ENCODE results near the gene MAN2A2. TPM values are rescaled to one million over a fixed set of nuclear protein-coding genes. Genes with fewer than 3 reads are reported as not detected.
A peak's percentile ranks its signal among the peaks of the same experiment; 100 is the strongest.

MAN2A2 gene
- polyA plus RNA-seq, 3 donors: 6.6 to 318 (median 7.3) TPM

DNA sequence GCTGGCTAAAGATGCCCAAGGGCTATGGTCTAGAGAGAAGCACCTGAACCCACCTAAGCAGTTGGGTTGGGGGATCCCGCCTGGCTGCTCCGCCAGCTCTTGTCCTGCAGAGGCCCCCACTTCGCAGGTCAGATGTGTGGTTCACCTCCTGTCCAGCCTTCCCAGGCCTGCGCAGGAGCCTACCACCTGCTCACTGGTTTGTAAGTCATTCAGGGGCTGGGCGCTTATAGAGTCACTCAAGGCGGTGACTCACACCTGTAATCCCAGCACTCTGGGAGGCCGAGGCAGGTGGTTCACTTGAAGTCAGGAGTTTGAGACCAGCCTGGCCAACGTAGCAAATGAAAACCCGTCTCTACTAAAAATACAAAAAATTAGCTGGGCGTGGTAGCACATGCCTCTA, 38.6 kb upstream of the MAN2A2 start:
- Mint-ChIP-seq H3K9me3 (peaks cover 0 to 2% (median 0%) of the 10 kb centered on the region in 7 donors), H3K4me3 (no peak overlapping the region), H3K27me3 (ENCODE audit: low read depth in 3 of 3) (peaks cover 0 to 2% (median 0%) of the 10 kb centered on the region in 3 donors), H3K27ac (peak overlapping the region in 6 of 7 donors; percentile 28 to 96 (median 64)), H3K4me1 (peaks cover 76% of the 10 kb centered on the region), H3K36me3 (peaks cover 3 to 5% of the 10 kb centered on the region in 2 donors)
- Histone ChIP-seq H3K4me2 (replicated peaks; ENCODE audit: extremely low read depth, low read length, poor library complexity, severe bottlenecking) (no peak overlapping the region), H3K79me2 (ENCODE audit: insufficient read depth, low read length) (no peaks in the 10 kb centered on the region), H2AFZ (ENCODE audit: insufficient read depth, low read depth, low read length, poor library complexity, severe bottlenecking) (no peak overlapping the region), H3K9ac (ENCODE audit: insufficient read depth, low read length, poor library complexity, severe bottlenecking) (no peak overlapping the region), H3K27ac (ENCODE audit: low read depth in 1 of 2, low read length in 2 of 2) (peak overlapping the region; percentile 87 to 88), H3K9me3 (replicated peaks in 1 of 2; ENCODE audit: control insufficient read depth in 1 of 2, insufficient read depth in 1 of 2, low read length in 2 of 2) (no peaks in the 10 kb centered on the region), H3K27me3 (ENCODE audit: control insufficient read depth in 2 of 2, insufficient read depth in 2 of 2, low read length in 2 of 2) (no peaks in the 10 kb centered on the region), H3K36me3 (replicated peaks in 1 of 2; ENCODE audit: control insufficient read depth in 1 of 2, insufficient read depth in 2 of 2, low read length in 2 of 2) (no peaks in the 10 kb centered on the region), H3K4me1 (ENCODE audit: control insufficient read depth in 1 of 2, insufficient read depth in 2 of 2, low read length in 2 of 2) (peaks cover 74 to 93% of the 10 kb centered on the region in 2 donors), H3K4me3 (replicated peaks in 1 of 3; ENCODE audit: low read depth in 2 of 3, low read length in 3 of 3) (peak overlapping the region in 1 of 3 experiments; percentile 11), H4K20me1 (ENCODE audit: insufficient read depth, low read length) (no peaks in the 10 kb centered on the region)
- TF ChIP-seq, protein P1, sequence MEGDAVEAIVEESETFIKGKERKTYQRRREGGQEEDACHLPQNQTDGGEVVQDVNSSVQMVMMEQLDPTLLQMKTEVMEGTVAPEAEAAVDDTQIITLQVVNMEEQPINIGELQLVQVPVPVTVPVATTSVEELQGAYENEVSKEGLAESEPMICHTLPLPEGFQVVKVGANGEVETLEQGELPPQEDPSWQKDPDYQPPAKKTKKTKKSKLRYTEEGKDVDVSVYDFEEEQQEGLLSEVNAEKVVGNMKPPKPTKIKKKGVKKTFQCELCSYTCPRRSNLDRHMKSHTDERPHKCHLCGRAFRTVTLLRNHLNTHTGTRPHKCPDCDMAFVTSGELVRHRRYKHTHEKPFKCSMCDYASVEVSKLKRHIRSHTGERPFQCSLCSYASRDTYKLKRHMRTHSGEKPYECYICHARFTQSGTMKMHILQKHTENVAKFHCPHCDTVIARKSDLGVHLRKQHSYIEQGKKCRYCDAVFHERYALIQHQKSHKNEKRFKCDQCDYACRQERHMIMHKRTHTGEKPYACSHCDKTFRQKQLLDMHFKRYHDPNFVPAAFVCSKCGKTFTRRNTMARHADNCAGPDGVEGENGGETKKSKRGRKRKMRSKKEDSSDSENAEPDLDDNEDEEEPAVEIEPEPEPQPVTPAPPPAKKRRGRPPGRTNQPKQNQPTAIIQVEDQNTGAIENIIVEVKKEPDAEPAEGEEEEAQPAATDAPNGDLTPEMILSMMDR (IDR thresholded peaks at IDR 0.05): no peak
- 98% methylated on average over 8 of the region's 10 CpGs for WGBS (ENCODE audit: insufficient coverage)
- no peak for DNase-seq
- intact Hi-C loops (cut with micrococcal nuclease): loop anchor here in 1 of 2 donors (10.0 kb wide), 1 partner anchor 300 kb away; no protein-coding TSS in a partner anchor

DNA sequence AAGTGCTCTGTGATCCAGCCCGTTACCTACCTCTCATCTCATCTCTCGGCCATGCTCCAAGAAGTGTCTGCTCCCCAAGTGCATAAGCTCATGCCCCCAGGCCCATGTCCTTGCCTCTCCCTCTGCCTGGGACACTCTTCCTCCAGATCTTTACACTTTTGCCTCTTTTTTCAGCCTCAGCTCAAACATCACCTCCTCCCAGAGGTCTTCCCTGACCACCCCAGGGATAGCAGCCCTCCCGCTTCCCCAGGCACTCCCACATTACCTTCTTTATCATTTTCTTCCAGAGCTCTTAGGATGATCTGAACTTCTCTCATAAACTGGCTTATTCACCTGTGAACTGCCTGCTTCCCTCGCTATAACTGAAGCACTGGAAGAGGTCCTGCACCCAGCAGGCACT, 37.4 kb upstream of the MAN2A2 start:
- H3K9me3 Mint-ChIP-seq: no peaks in the 10 kb centered on the region
- no peaks in the 10 kb centered on the region for H3K9me3 ChIP-seq (replicated peaks in 1 of 2; ENCODE audit: control insufficient read depth in 1 of 2, insufficient read depth in 1 of 2, low read length in 2 of 2)
- H3K79me2 ChIP-seq (ENCODE audit: insufficient read depth, low read length): peaks cover 4% of the 10 kb centered on the region
- H3K27ac ChIP-seq (ENCODE audit: low read depth in 1 of 2, low read length in 2 of 2): no peak overlapping the region
- peaks cover 0 to 2% (median 0%) of the 10 kb centered on the region in 3 donors for H3K27me3 Mint-ChIP-seq (ENCODE audit: low read depth in 3 of 3)
- H3K4me1 ChIP-seq (ENCODE audit: control insufficient read depth in 1 of 2, insufficient read depth in 2 of 2, low read length in 2 of 2): peaks cover 74 to 93% of the 10 kb centered on the region in 2 donors
- no peak for DNase-seq
- no peak overlapping the region for H3K9ac ChIP-seq (ENCODE audit: insufficient read depth, low read length, poor library complexity, severe bottlenecking)
- H2AFZ ChIP-seq (ENCODE audit: insufficient read depth, low read depth, low read length, poor library complexity, severe bottlenecking): no peak overlapping the region
- no peak overlapping the region for H3K4me2 ChIP-seq (replicated peaks; ENCODE audit: extremely low read depth, low read length, poor library complexity, severe bottlenecking)
- TF ChIP-seq, protein P1 (IDR thresholded peaks at IDR 0.05): no peak
- intact Hi-C loops (cut with micrococcal nuclease): loop anchor here in 1 of 2 donors (10.0 kb wide), 1 partner anchor 301 kb away; no protein-coding TSS in a partner anchor
- peaks cover 76% of the 10 kb centered on the region for H3K4me1 Mint-ChIP-seq
- no peaks in the 10 kb centered on the region for H3K36me3 ChIP-seq (replicated peaks in 1 of 2; ENCODE audit: control insufficient read depth in 1 of 2, insufficient read depth in 2 of 2, low read length in 2 of 2)
- peaks cover 3 to 5% of the 10 kb centered on the region in 2 donors for H3K36me3 Mint-ChIP-seq
- H3K4me3 ChIP-seq (replicated peaks in 1 of 3; ENCODE audit: low read depth in 2 of 3, low read length in 3 of 3): no peak overlapping the region
- WGBS (ENCODE audit: insufficient coverage): 100% methylated on average over 2 of the region's 4 CpGs
- no peak overlapping the region for H3K4me3 Mint-ChIP-seq
- no peaks in the 10 kb centered on the region for H4K20me1 ChIP-seq (ENCODE audit: insufficient read depth, low read length)
- no peaks in the 10 kb centered on the region for H3K27me3 ChIP-seq (ENCODE audit: control insufficient read depth in 2 of 2, insufficient read depth in 2 of 2, low read length in 2 of 2)
- H3K27ac Mint-ChIP-seq: peak overlapping the region in 1 of 7 donors; percentile 31
